Fibroblast of lung (primary cell): ENCODE measurements around the gene PCDHGA10.
"Not testable (repeated sequence)": the region's sequence is repeated elsewhere in the genome, so short reads cannot be mapped to it uniquely, and the experiment has no call there.

ENCODE experiments used
- CTCF ChIP-seq, 2 donors: IDR thresholded peaks in 1 of 2; conservative IDR thresholded peaks in 1 of 2; 1 replicate in 1 of 2; 2 replicates in 1 of 2; pipeline ENCODE4 v1.5.1; 2011 to 2012; ENCODE audit warnings: low read length in 2 of 2, control low read depth in 1 of 2, inconsistent platforms in 1 of 2, low read depth in 1 of 2, mild to moderate bottlenecking in 1 of 2
- EZH2 ChIP-seq: IDR thresholded peaks from 2 replicates; pipeline ENCODE4 v1.5.1; 2012; ENCODE audit warnings: low read length, control low read depth, mild to moderate bottlenecking; ENCODE audit errors: missing control alignments

GRCh38 chr5:141432726-141433125 is 19.9 kb downstream of the PCDHGA10 start:
- not testable (repeated sequence) for TF ChIP-seq CTCF (conservative IDR thresholded peaks at IDR 0.05 in 1 of 2, IDR thresholded peaks at IDR 0.05 in 1 of 2; ENCODE audit: low read depth in 1 of 2, low read length in 2 of 2); EZH2
